Measurements from ENCODE around the gene ZNF679.
"Not testable (repeated sequence)": the region's sequence is repeated elsewhere in the genome, so short reads cannot be mapped to it uniquely, and the experiment has no call there.

ZNF679 gene

GRCh38 chr7:64228174-64228573 is at the start of gene ZNF679:
Gene ZNF679, plus strand, starts transcription at chr7:64228474. Its CDS starts 20,644 bp downstream, at chr7:64249118.
- DNase-seq: not testable (repeated sequence)

- DNase-seq: no peak
Observed at GRCh38 chr7:64180989-64181388, 47.3 kb upstream of the ZNF679 start.

GRCh38 chr7:64181586-64181985 is 46.7 kb upstream of the ZNF679 start:
- no peak for DNase-seq

GRCh38 chr7:64182036-64182790 is 46.1 kb upstream of the ZNF679 start:
- no peak for DNase-seq

- DNase-seq: no peak
Observed at GRCh38 chr7:64183126-64183742, 45.0 kb upstream of the ZNF679 start.

- DNase-seq: no peak
Observed at GRCh38 chr7:64183827-64184372, 44.4 kb upstream of the ZNF679 start.

GRCh38 chr7:64184376-64184775 is 43.9 kb upstream of the ZNF679 start:
- DNase-seq: no peak

GRCh38 chr7:64187408-64187807 is 40.9 kb upstream of the ZNF679 start:
- no peak for DNase-seq

GRCh38 chr7:64192148-64192704 is 36.0 kb upstream of the ZNF679 start:
- DNase-seq: no peak

GRCh38 chr7:64192775-64193174 is 35.5 kb upstream of the ZNF679 start:
- no peak for DNase-seq

GRCh38 chr7:64206903-64207302 is 21.4 kb upstream of the ZNF679 start, which contains the start of gene ZNF735:
Gene ZNF735, plus strand, starts transcription at chr7:64207203. Its CDS starts 0 bp downstream, at chr7:64207203.
- DNase-seq: no peak

- DNase-seq: not testable (repeated sequence)
Observed at GRCh38 chr7:64219710-64220298, 8.5 kb upstream of the ZNF679 start.

GRCh38 chr7:64223366-64223765 is 4.9 kb upstream of the ZNF679 start:
- DNase-seq: no peak

GRCh38 chr7:64266341-64266919 is 38.2 kb downstream of the ZNF679 start:
- no peak for DNase-seq

GRCh38 chr7:64277630-64278029 is 49.4 kb downstream of the ZNF679 start:
- no peak for DNase-seq

- DNase-seq: no peak
Observed at GRCh38 chr7:64294701-64295420, 66.6 kb downstream of the ZNF679 start.

- DNase-seq: not testable (repeated sequence)
Observed at GRCh38 chr7:64297418-64297817, 69.1 kb downstream of the ZNF679 start.

- no peak for DNase-seq
Observed at GRCh38 chr7:64300641-64301405, 72.5 kb downstream of the ZNF679 start.

- DNase-seq: peak; percentile 85 to 94
Observed at GRCh38 chr7:64307254-64308015, 79.2 kb downstream of the ZNF679 start.

GRCh38 chr7:64308016-64308270 is 79.7 kb downstream of the ZNF679 start:
- no peak for DNase-seq

GRCh38 chr7:64310426-64310825 is 82.2 kb downstream of the ZNF679 start:
- DNase-seq: no peak
